H1 (cell line): ENCODE data around the gene DOCK1. TPM values are rescaled to one million over a fixed set of nuclear protein-coding genes. Genes with fewer than 3 reads are reported as not detected.

Source experiments
- ATF3 ChIP-seq: IDR thresholded peaks from 2 replicates; pipeline ENCODE4 v1.6.1; 2011; ENCODE audit warnings: low read depth, mild to moderate bottlenecking, low read length; ENCODE audit not compliant: insufficient read depth
- JUND ChIP-seq: IDR thresholded peaks from 2 replicates; pipeline ENCODE4 v1.6.1; 2011; ENCODE audit warnings: mild to moderate bottlenecking, improper control_type of control experiment, low read length
- polyA plus RNA-seq, 7 experiments: library from polyadenylated mRNA; depleted of rRNA in 3 of 7; stranded (reverse) in 5 of 7; unstranded in 2 of 7; fragments of >200 nt in 5 of 7; fragments of 200-250 nt in 2 of 7; gene quantifications; 1 replicate in 5 of 7; 2 replicates in 1 of 7; 4 replicates in 1 of 7; pipeline versions ENCODE4 v1.2.1 to v1.2.3, GENCODE V29; 2011 to 2013; ENCODE audit warnings: missing spikeins in 2 of 7, mixed read lengths in 2 of 7
- total RNA-seq: library from RNA; stranded (reverse); fragmentation: NEBNext Ultra II Directional; extraction: Animal tissue kit (Norgen Biotek cat#: 25700); gene quantifications from 2 replicates; pipeline ENCODE4 v1.2.1, GENCODE V29; 2021

The DOCK1 gene
- total and polyA plus RNA-seq, 2 of the 8 experiments (the other 6 are each of a cell fraction or from before 2014, with no cell fraction given): 11.6 to 53.0 TPM

- TF ChIP-seq ATF3 (no peak), JUND (no peak)
Measured at GRCh38 chr10:127122831-127123230, 217.6 kb downstream of the DOCK1 start (continued).
